Astrocyte of the hippocampus (primary cell): Measurements from ENCODE around the gene ZW10.
"Not testable (repeated sequence)": the region's sequence is repeated elsewhere in the genome, so short reads cannot be mapped to it uniquely, and the experiment has no call there.

Source experiments
- DNase-seq: peaks from one replicate; pipeline ENCODE4 v3.0.0; 2011; ENCODE audit warnings: low read depth, low spot score

The ZW10 gene

DNA sequence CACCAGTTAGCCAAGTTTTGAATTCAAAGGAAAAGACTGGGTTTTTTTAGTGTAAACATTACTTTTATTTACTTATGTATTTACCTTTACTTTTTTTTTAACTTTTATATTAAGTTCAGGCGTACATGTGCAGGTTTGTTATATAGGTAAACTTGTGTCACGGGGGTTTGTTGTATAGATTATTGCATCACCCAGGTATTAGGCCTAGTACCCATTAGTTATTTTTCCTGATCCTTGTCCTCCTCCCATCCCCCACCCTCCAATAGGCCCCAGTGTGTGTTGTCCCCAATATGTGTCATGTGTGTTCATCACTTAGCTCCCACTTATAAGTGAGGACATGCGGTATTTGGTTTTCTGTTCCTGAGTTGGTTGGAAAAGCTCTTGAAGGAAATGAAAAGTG is 20.6 kb downstream of the ZW10 start:
- DNase-seq = no peak

DNA sequence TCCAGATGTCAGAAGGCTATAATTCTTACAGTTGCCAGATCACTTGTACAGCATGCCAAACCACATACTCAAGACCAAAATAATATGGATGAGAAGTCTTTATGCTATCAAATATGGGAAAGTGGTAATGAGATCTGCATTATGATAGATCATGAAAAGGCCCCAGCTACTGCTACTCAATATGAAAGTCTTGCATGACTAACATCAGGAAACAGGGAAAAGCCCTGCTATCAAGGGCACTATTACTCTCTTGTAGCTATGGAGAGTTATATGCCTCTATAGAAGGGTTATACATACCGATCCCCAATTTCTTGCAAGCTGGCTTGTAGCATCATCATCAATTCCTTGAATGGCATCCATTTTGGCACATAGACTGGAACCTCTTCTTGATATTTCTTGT is 37.2 kb downstream of the ZW10 start:
- DNase-seq = no peak

DNA sequence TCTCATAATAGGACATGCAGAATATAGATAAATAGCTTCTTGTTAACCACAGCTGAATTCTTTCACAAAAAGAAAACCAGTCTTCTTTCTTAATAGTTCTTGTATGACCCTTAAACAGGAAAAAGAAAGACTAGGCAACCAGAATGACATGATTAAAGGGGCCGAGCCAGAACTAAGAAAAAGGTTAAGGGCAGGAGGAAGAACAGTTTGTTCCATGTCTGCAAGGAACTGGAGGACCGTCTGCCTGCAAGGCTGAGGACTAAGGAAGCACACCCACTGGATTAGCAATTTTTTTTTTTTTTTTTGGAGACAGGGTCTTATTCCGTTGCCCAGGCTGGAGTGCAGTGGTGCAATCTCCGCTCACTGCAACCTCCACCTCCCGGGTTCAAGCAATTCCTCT is 41.4 kb downstream of the ZW10 start:
- no peak for DNase-seq

- peak; percentile 77 for DNase-seq
Measured at GRCh38 chr11:113730887-113731726, 42.4 kb downstream of the ZW10 start.

- DNase-seq = no peak
Measured at GRCh38 chr11:113729456-113729855, 44.0 kb downstream of the ZW10 start.

GRCh38 chr11:113728814-113729213 is 44.7 kb downstream of the ZW10 start:
- no peak for DNase-seq

- no peak for DNase-seq
Measured at GRCh38 chr11:113725913-113726312, 47.6 kb downstream of the ZW10 start.

GRCh38 chr11:113725407-113725806 is 48.1 kb downstream of the ZW10 start:
- no peak for DNase-seq

- no peak for DNase-seq
Measured at GRCh38 chr11:113724778-113725177, 48.7 kb downstream of the ZW10 start.

GRCh38 chr11:113723787-113724186 is 49.7 kb downstream of the ZW10 start:
- no peak for DNase-seq

DNA sequence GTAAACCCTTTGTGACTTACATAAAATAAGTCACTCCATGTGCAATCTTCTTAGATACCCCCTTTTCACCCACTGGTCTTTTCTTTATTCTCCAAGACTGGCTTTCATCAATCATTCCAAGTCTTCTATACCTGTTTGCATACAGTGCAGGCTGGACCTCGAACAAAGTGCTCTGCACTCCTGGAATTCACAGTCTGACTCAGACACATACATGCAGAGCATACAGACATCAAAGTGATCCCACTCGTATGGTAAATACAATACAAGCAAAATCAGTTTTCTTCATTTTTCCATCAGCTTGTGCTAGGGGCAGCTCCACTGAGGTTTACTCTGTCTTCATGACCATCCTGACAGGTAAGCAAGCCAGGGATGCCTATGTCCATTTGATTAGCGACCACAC is 50.6 kb downstream of the ZW10 start:
- no peak for DNase-seq

- DNase-seq = no peak
Measured at GRCh38 chr11:113722221-113722620, 51.3 kb downstream of the ZW10 start.

GRCh38 chr11:113721462-113722066 is 51.9 kb downstream of the ZW10 start:
- no peak for DNase-seq

DNA sequence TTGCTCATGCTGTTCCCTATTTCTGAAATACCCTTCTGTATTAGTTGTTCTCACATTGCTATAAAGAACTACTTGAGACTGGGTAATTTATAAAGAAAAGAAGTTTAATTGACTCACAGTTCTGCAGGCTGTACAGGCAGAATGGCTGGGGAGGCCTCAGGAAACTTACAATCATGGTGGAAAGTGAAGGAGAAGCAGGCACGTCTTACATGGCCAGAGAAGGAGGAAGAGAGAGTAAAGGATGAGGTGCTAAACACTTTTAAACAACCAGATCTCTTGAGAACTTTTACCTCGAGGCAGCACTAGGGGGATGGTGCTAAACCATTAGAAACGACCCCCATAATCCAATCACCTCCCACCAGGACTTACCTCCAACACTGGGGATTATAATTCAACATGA is 53.0 kb downstream of the ZW10 start:
- not testable (repeated sequence) for DNase-seq

- no peak for DNase-seq
Measured at GRCh38 chr11:113715882-113716625, 57.4 kb downstream of the ZW10 start.

GRCh38 chr11:113715273-113715672 is 58.2 kb downstream of the ZW10 start:
- DNase-seq = no peak

GRCh38 chr11:113710989-113711388 is 62.5 kb downstream of the ZW10 start:
- DNase-seq = no peak

DNA sequence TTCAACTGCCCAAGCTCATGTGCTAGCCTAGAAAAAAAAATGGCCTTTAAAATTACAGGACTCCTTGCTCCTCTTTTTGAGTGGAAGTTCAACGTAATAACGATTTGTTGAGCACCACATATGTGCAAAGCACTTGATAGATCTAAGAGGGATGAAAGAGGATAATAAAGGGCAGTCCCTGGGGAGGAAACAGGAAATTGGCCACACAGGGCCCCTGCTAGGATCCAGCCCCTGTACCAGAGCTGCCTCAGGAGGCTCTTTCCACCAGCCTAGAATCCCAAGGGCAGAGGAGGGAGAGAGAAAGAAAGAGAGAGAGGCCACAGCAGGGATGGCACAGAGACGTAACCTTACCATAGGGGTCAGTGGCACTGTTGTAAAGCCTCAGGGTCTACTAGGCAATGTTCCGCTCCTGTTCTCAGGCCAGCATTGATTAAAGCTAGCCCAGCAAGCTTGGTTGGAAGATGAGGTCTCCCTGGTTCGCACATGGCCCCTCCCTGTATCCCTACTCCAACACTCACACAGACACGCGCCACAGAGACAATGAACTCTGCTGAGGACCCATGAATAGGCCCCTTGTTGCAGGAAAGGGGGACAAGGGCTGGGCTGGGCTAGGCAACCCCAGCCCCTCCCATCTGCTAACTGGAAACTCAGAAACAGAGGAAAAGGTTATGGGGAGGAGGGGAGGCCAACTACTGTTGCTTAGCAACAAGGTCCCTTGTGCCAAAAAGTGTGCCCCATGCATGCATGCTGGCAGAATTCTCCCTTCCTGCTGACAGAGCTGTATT is 67.4 kb downstream of the ZW10 start, which contains the start of gene TMPRSS5:
TSS of gene TMPRSS5 (minus strand) at position 438 of the 785 bp plus-strand sequence. CDS start at position 354, 84 bp downstream.
- DNase-seq = no peak

GRCh38 chr11:113703551-113703950 is 69.9 kb downstream of the ZW10 start:
- DNase-seq = not testable (repeated sequence)

DNA sequence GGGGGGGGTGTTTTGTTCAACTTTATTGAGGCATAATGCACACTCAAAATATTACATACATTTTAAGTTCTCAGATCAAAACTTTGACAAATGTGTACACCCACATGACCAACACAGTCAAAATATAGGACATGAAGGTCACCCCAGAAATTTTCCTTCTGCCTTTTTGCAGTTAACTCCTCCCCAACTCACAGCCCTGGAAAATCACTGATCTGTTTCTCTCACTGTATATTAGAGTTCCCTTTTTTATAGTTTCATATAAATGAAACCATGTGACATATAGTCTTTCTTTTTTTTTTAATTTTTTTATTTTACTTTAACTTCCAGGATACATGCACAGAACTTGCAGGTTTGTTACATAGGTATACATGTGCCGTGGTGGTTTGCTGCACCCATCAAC is 72.0 kb downstream of the ZW10 start:
- DNase-seq = no peak

DNA sequence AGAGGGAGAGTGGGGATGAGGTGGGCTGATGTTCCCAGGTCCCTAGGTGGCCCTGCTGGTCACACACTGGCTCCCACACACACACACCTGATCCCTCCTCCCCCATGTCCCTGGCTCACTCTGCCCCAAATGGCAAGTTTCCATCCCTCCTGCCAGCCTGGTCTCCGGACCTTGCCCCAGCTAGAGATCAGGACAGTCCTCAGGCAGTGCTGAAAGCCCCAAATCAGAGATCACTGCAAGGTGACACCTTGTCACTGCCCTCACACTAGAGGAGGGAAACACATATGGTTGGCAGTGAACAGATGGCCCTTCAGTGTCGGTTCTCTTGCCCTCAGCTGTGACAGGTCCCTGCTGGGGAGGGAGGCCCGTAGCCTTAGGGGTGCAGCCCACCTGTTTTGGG is 75.0 kb downstream of the ZW10 start:
- DNase-seq = no peak
